K562 (cell line): ENCODE results near the gene ZFAND3. TPM values are rescaled to one million over a fixed set of nuclear protein-coding genes. Genes with fewer than 3 reads are reported as not detected.
A peak's percentile ranks its signal among the peaks of the same experiment; 100 is the strongest.
"Not testable (repeated sequence)": the region's sequence is repeated elsewhere in the genome, so short reads cannot be mapped to it uniquely, and the experiment has no call there.

Source experiments
- ATAC-seq: fragments of 200-7000 bp; cut with Tn5 transposase; 3 replicates; pipeline ENCODE4 v1.9.1; 2020; ENCODE audit warnings: moderate library complexity
- BruUV-seq: library from RNA; stranded (reverse); fragments of 400-500 nt; replicated peaks from 2 replicates; lab custom pipeline; 2021; lab: Mats Ljungman, UMichigan
- CTCF ChIA-PET: fragments of 300-600 bp; formaldehyde crosslinking; extraction: SDS; loops from one replicate; lab custom pipeline; 2021; ENCODE audit warnings: low intra/inter-chr PET ratio; lab: Yijun Ruan, JAX
- POLR2A ChIA-PET: fragments of 300-600, 350-650 bp; sonication (Branson Sonifier 250); formaldehyde crosslinking; extraction: SDS; loops from one replicate; lab custom pipeline; 2021; ENCODE audit warnings: antibody characterized with exemption, inconsistent platforms; lab: Yijun Ruan, JAX
- DNase-seq, 4 experiments: peaks; one replicate each; pipeline versions ENCODE4 v3.0.0 to v3.0.0-alpha.2; 2011 to 2018; ENCODE audit warnings: low spot score in 3 of 4, mixed read lengths in 3 of 4; ENCODE audit errors: extremely low read depth in 1 of 4
- FAIRE-seq: peaks from 2 replicates; lab custom pipeline; 2011; peaks lifted over from hg19 to GRCh38; lab: Jason Lieb, UNC
- H2AFZ ChIP-seq: 2 replicates; pipeline ENCODE4 v1.6.0; 2011; ENCODE audit warnings: low read depth, low read length, control low read depth, inconsistent platforms
- H3K27ac ChIP-seq: fragments of 200-600 bp; 3 replicates; pipeline ENCODE4 v1.8.0; 2011; ENCODE audit warnings: low read depth, mild to moderate bottlenecking, control low read depth, inconsistent platforms, low read length, moderate library complexity, mixed read lengths; ENCODE audit errors: extremely low read depth
- H3K27me3 ChIP-seq, 2 experiments: fragments of 300-600 bp in 1 of 2; 2 replicates in 1 of 2; 3 replicates in 1 of 2; pipeline versions ENCODE4 v1.6.0 to v1.8.0; 2011; ENCODE audit warnings: inconsistent platforms in 2 of 2, low read length in 2 of 2, mild to moderate bottlenecking in 1 of 2, mixed read lengths in 1 of 2, moderate library complexity in 1 of 2; ENCODE audit not compliant: control insufficient read depth in 2 of 2, insufficient read depth in 2 of 2
- H3K36me3 ChIP-seq: fragments of 300-600 bp; 3 replicates; pipeline ENCODE4 v1.8.0; 2011; ENCODE audit warnings: mild to moderate bottlenecking, low read length, inconsistent platforms; ENCODE audit not compliant: control insufficient read depth, insufficient read depth
- H3K4me1 ChIP-seq, 2 experiments: fragments of 200-600 bp in 1 of 2; replicated peaks in 1 of 2; 2 replicates in 1 of 2; 3 replicates in 1 of 2; pipeline versions ENCODE4 v1.5.1 to v1.8.0; 2011; ENCODE audit warnings: inconsistent platforms in 2 of 2, low read length in 2 of 2, mild to moderate bottlenecking in 1 of 2, mixed read lengths in 1 of 2, moderate library complexity in 1 of 2; ENCODE audit not compliant: control insufficient read depth in 2 of 2, insufficient read depth in 2 of 2
- H3K4me2 ChIP-seq: 2 replicates; pipeline ENCODE4 v1.6.1; 2011; ENCODE audit warnings: low read length, control low read depth, inconsistent platforms, mixed read lengths; ENCODE audit not compliant: insufficient read depth
- H3K4me3 ChIP-seq: fragments of 200-600 bp; sonication (generic), shearing (Covaris generic); 2 replicates; pipeline ENCODE4 v1.5.1; 2016; ENCODE audit warnings: control low read depth, inconsistent platforms
- H3K79me2 ChIP-seq: fragments of 200-600 bp; 3 replicates; pipeline ENCODE4 v1.8.0; 2011; ENCODE audit warnings: low read length, inconsistent platforms; ENCODE audit not compliant: control insufficient read depth, insufficient read depth
- H3K9ac ChIP-seq, 2 experiments: 2 replicates each; pipeline versions ENCODE4 v1.6.0 to v1.6.1; 2011; ENCODE audit warnings: low read depth in 2 of 2, low read length in 2 of 2, control low read depth in 1 of 2, inconsistent platforms in 1 of 2, mild to moderate bottlenecking in 1 of 2, mixed read lengths in 1 of 2; ENCODE audit not compliant: insufficient read depth in 1 of 2
- H3K9me1 ChIP-seq: one replicate; pipeline ENCODE4 v1.6.0; 2011; ENCODE audit warnings: inconsistent platforms, mild to moderate bottlenecking, low read length, moderate library complexity; ENCODE audit not compliant: control insufficient read depth, insufficient read depth
- H3K9me3 ChIP-seq: replicated peaks from 2 replicates; pipeline ENCODE4 v1.5.1; 2011; ENCODE audit warnings: low read depth, low read length, inconsistent platforms; ENCODE audit not compliant: control insufficient read depth, insufficient read depth
- H4K20me1 ChIP-seq: replicated peaks from 2 replicates; pipeline ENCODE4 v1.6.1; 2011; ENCODE audit warnings: low read length, inconsistent platforms, mixed read lengths; ENCODE audit not compliant: control insufficient read depth, insufficient read depth
- HDAC8 ChIP-seq: fragments of 450-650 bp; IDR thresholded peaks from 2 replicates; pipeline ENCODE4 v1.6.1; 2016; ENCODE audit warnings: mild to moderate bottlenecking, missing genetic modification characterization, moderate library complexity, missing compliant biosample characterization
- MTA3 ChIP-seq: fragments of 450-650 bp; formaldehyde crosslinking; IDR thresholded peaks from 2 replicates; pipeline ENCODE4 v1.6.1; 2017; ENCODE audit warnings: mild to moderate bottlenecking, borderline replicate concordance
- PATZ1 ChIP-seq: fragments of 250-450 bp; sonication (Bioruptor Pico); IDR thresholded peaks from 2 replicates; pipeline ENCODE4 v1.5.0; 2020; ENCODE audit warnings: mild to moderate bottlenecking, borderline replicate concordance
- PRMT5 ChIP-seq: sonication (generic); formaldehyde crosslinking; IDR thresholded peaks from 2 replicates; pipeline ENCODE4 v1.5.0; 2020; ENCODE audit warnings: missing genetic modification reagents
- RBM22 ChIP-seq: fragments of 200-400 bp; formaldehyde crosslinking; IDR thresholded peaks from 2 replicates; pipeline ENCODE4 v1.6.1; 2018; ENCODE audit warnings: low read length, low read depth; ENCODE audit not compliant: poor library complexity, severe bottlenecking
- TSHZ1 ChIP-seq: fragments of 250-450 bp; sonication (Bioruptor Pico); IDR thresholded peaks from 2 replicates; pipeline ENCODE4 v1.4.0; 2020; ENCODE audit warnings: mild to moderate bottlenecking, moderate library complexity
- ZNF197 ChIP-seq: fragments of 200-800 bp; sonication (Bioruptor generic); IDR thresholded peaks from 2 replicates; pipeline ENCODE4 v1.6.1; 2016; ENCODE audit warnings: low read depth, missing genetic modification characterization, missing compliant biosample characterization
- ZNF212 ChIP-seq: fragments of 450-650 bp; formaldehyde crosslinking; IDR thresholded peaks from 2 replicates; pipeline ENCODE4 v1.4.0; 2020; ENCODE audit warnings: mild to moderate bottlenecking
- ZNF778 ChIP-seq: fragments of 450-650 bp; formaldehyde crosslinking; IDR thresholded peaks from 2 replicates; pipeline ENCODE4 v1.4.0; 2020; ENCODE audit warnings: mild to moderate bottlenecking, moderate library complexity
- ZNF830 ChIP-seq: fragments of 250-450 bp; sonication (Bioruptor Pico); IDR thresholded peaks from 2 replicates; pipeline ENCODE4 v1.5.0; 2021; ENCODE audit warnings: mild to moderate bottlenecking
- WGBS: fragments of 100-300 bp; shearing (Covaris generic); methylation state at CpG from one replicate; pipeline ENCODE4 v1.1.6; 2016; ENCODE audit warnings: low coverage, mixed read lengths; ENCODE audit not compliant: insufficient coverage; ENCODE audit errors: missing lambda C conversion rate; 5-methylcytosine and 5-hydroxymethylcytosine counted together
- in situ Hi-C: fragments of 300-500 bp; cut with MboI; formaldehyde crosslinking; loops from 4 replicates; pipeline ENCODE4 v1.15.0; 2018; ENCODE audit warnings: inconsistent platforms, mixed read lengths
- intact Hi-C: fragments of 100-400 bp; cut with micrococcal nuclease; formaldehyde crosslinking; loops from 2 replicates; pipeline ENCODE4 v1.14.2; 2022
- polyA plus RNA-seq, 8 experiments: library from polyadenylated mRNA; depleted of rRNA in 4 of 8; stranded (reverse) in 5 of 8; unstranded in 3 of 8; fragments of >200 nt; fragmentation: Nextera tagmentation in 2 of 8; fragmentation: Illumina TruSeq in 1 of 8; extraction: Ambion mirVana in 2 of 8; extraction: Trizol in 1 of 8; gene quantifications; 2 replicates each; pipeline versions ENCODE4 v1.2.1 to v1.2.3, GENCODE V29; 2011 to 2014; ENCODE audit warnings: inconsistent platforms in 1 of 8, missing spikeins in 1 of 8
- total RNA-seq, 7 experiments: library from RNA; depleted of rRNA in 6 of 7; stranded (reverse); fragments of >200 nt in 6 of 7; fragmentation: Illumina TruSeq in 2 of 7; extraction: Trizol in 2 of 7; gene quantifications; 2 replicates each; pipeline versions ENCODE4 v1.2.1 to v1.2.3, GENCODE V29; 2011 to 2021; ENCODE audit warnings: low replicate concordance in 1 of 7

Gene ZFAND3
- total and polyA plus RNA-seq, 9 of the 15 experiments (the other 6 are each of a cell fraction or from before 2014, with no cell fraction given) = 0.81 to 26.6 (median 11.8) TPM

GRCh38 chr6:38124224-38124926 is 304.8 kb downstream of the ZFAND3 start:
- DNase-seq, H4K20me1 ChIP-seq, H3K27ac ChIP-seq, H3K4me2 ChIP-seq, H3K4me1 ChIP-seq, H3K27me3 ChIP-seq, intact Hi-C loops, POLR2A ChIA-PET, H3K9ac ChIP-seq, H3K36me3 ChIP-seq, in situ Hi-C loops, H3K9me1 ChIP-seq, CTCF ChIA-PET, H2AFZ ChIP-seq, H3K4me3 ChIP-seq, ATAC-seq, H3K79me2 ChIP-seq, FAIRE-seq, H3K9me3 ChIP-seq, BruUV-seq: not testable (repeated sequence)
- 94% methylated on average over 28 of the region's 40 CpGs for WGBS
- peak; percentile 78 for TF ChIP-seq RBM22

- POLR2A ChIA-PET = interaction anchor here (1.5 to 1.6 kb wide), 2 partner anchors 9 to 17 kb away, joined by 3 to 4 read pairs; no protein-coding TSS in a partner anchor
- no peak overlapping the region for H3K4me2 ChIP-seq
- H3K27me3 ChIP-seq = no peaks in the 10 kb centered on the region
- WGBS = 70% methylated on average over 4 of the region's 4 CpGs
- no peaks in the 10 kb centered on the region for H3K79me2 ChIP-seq
- in situ Hi-C loops (no loop called here), intact Hi-C loops (no loop called here)
- H3K4me3 ChIP-seq = no peak overlapping the region
- no peak overlapping the region for H3K9ac ChIP-seq
- BruUV-seq = no TSS peak
- CTCF ChIA-PET = no interaction called here
- no peak for FAIRE-seq
- no peaks in the 10 kb centered on the region for H3K36me3 ChIP-seq
- no peak overlapping the region for H2AFZ ChIP-seq
- H3K27ac ChIP-seq = no peak overlapping the region
- ATAC-seq = no peak
- no peaks in the 10 kb centered on the region for H3K9me1 ChIP-seq
- H3K9me3 ChIP-seq = no peaks in the 10 kb centered on the region
- H4K20me1 ChIP-seq = no peaks in the 10 kb centered on the region
- DNase-seq = no peak
- no peaks in the 10 kb centered on the region for H3K4me1 ChIP-seq
- TF ChIP-seq PATZ1 (CRISPR knock-in tag) (no peak), TSHZ1 (no peak), ZNF197 (no peak), HDAC8 (no peak), MTA3 (no peak), ZNF212 (CRISPR knock-in tag) (no peak), ZNF778 (no peak), PRMT5 (CRISPR knock-in tag) (no peak), ZNF830 (no peak)
These were observed 307.8 kb downstream of the ZFAND3 start for GRCh38 chr6:38127284-38127683.
